ENCODE results near the gene RFTN2.
A peak's percentile ranks its signal among the peaks of the same experiment; 100 is the strongest.

Gene RFTN2

DNA sequence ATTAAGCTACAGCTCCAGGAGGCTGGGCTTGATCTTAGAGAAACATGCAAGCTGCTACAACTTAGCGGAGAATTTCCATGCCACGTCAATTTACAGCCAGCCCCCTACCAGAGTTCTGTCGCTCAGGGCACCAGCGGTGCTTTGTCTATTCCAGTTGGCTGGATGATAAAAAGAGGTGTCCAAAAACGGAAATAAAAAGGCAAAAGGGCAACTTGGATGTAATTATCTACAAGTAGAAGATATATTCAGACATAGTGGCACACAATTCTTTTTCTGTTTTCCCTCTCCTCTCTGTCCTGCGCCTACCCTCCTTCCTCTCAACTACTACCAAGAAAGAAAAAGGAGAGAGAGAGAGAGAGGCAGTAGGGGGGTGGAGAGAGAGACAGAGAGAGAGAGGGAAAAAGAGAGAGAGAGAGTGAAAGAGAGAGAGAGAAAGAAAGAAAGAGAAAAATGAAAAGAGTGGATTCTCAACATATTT is 363 bp upstream of the RFTN2 start:
- no peaks in the 10 kb centered on the region for H3K36me3 ChIP-seq (replicated peaks)
- TF ChIP-seq, protein P1, sequence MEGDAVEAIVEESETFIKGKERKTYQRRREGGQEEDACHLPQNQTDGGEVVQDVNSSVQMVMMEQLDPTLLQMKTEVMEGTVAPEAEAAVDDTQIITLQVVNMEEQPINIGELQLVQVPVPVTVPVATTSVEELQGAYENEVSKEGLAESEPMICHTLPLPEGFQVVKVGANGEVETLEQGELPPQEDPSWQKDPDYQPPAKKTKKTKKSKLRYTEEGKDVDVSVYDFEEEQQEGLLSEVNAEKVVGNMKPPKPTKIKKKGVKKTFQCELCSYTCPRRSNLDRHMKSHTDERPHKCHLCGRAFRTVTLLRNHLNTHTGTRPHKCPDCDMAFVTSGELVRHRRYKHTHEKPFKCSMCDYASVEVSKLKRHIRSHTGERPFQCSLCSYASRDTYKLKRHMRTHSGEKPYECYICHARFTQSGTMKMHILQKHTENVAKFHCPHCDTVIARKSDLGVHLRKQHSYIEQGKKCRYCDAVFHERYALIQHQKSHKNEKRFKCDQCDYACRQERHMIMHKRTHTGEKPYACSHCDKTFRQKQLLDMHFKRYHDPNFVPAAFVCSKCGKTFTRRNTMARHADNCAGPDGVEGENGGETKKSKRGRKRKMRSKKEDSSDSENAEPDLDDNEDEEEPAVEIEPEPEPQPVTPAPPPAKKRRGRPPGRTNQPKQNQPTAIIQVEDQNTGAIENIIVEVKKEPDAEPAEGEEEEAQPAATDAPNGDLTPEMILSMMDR (IDR thresholded peaks at IDR 0.05; ENCODE audit: low read depth, low read length, missing control alignments), result no peak
- H3K4me3 ChIP-seq (ENCODE audit: low read depth, low read length), result peak overlapping the region; percentile 58
- H3K27ac ChIP-seq, result peak overlapping the region; percentile 48
- peak; percentile 73 for DNase-seq
- in situ Hi-C loops (cut with HindIII; ENCODE audit: low pct_ligation_motif_present, low sequenced_read_pairs), result no loop called here
- no peaks in the 10 kb centered on the region for H3K27me3 ChIP-seq (replicated peaks)

DNA sequence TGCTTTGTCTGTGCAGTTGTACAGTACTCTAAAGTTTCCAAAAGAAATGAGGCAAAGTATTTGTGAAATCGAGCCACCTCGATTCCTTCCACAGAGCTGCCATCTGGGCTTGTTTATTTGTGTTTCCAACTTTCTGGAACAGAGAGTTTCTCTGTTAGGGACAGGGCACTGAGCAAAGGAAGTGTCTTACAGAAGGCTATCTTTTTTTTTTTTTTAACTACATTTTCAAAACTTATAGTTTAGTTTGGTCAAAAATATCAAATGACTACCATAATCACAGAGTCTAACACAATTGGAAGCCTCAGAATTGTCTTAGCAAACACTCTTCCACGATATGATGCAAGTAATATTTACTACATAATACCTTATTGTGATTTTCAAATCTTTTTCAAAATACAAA is 796 bp downstream of the RFTN2 start:
- TF ChIP-seq, protein P1 (IDR thresholded peaks at IDR 0.05; ENCODE audit: low read depth, low read length, missing control alignments), result no peak
- no peak overlapping the region for H3K27ac ChIP-seq
- in situ Hi-C loops (cut with HindIII; ENCODE audit: low pct_ligation_motif_present, low sequenced_read_pairs), result no loop called here

DNA sequence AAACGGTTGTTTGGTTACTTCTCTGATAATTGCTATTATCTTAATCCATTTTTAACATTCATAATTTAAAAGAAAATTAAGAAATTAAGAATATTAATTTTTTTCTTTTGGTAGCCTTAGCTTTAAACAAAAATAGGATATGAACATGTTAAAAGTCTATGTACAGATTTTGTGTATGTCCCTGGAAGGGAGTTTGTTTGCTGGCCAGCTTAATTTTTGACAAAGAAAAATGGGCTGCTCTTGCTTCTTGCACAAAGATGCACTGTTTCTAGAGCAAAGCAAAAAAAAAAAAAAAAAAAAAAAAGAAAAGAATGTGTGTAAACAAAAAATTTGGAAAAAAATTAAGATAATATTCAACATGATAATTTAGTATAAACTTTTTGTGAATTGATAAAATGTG is 1.3 kb downstream of the RFTN2 start:
- Histone ChIP-seq H3K27me3 (replicated peaks) (no peaks in the 10 kb centered on the region), H3K36me3 (replicated peaks) (no peaks in the 10 kb centered on the region), H3K27ac (no peak overlapping the region), H3K4me3 (ENCODE audit: low read depth, low read length) (peak overlapping the region; percentile 58)
- no peak for DNase-seq
- TF ChIP-seq, protein P1 (IDR thresholded peaks at IDR 0.05; ENCODE audit: low read depth, low read length, missing control alignments), result no peak
- in situ Hi-C loops (cut with HindIII; ENCODE audit: low pct_ligation_motif_present, low sequenced_read_pairs), result no loop called here

More for the DNA sequence above, 796 bp downstream of the RFTN2 start:
- H3K27me3 ChIP-seq (replicated peaks), result no peaks in the 10 kb centered on the region
- peak overlapping the region; percentile 58 for H3K4me3 ChIP-seq (ENCODE audit: low read depth, low read length)
- DNase-seq, result peak; percentile 1
- no peaks in the 10 kb centered on the region for H3K36me3 ChIP-seq (replicated peaks)

DNA sequence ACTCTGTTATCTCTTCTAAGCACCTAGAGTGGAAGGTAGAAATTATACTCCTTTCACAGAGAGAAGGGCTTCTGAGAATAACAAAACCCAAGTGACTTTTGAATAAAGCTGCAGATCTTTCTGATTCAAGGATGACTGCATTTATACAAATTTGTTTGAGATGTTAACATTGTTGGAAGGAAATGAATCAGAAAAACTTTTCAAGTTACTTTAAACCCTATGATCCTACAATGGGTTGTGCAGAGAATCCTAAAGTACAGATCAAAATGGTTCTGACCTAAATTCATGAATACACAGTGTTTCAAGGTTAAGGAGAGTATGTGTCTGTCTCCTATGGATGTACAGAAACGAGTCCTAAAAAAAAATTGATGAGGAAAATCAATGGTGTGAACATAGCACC is 1.8 kb downstream of the RFTN2 start:
- DNase-seq, result no peak
- in situ Hi-C loops (cut with HindIII; ENCODE audit: low pct_ligation_motif_present, low sequenced_read_pairs), result no loop called here
- Histone ChIP-seq H3K27ac (no peak overlapping the region), H3K4me3 (ENCODE audit: low read depth, low read length) (no peak overlapping the region), H3K36me3 (replicated peaks) (no peaks in the 10 kb centered on the region), H3K27me3 (replicated peaks) (no peaks in the 10 kb centered on the region)
- TF ChIP-seq, protein P1 (IDR thresholded peaks at IDR 0.05; ENCODE audit: low read depth, low read length, missing control alignments), result no peak

DNA sequence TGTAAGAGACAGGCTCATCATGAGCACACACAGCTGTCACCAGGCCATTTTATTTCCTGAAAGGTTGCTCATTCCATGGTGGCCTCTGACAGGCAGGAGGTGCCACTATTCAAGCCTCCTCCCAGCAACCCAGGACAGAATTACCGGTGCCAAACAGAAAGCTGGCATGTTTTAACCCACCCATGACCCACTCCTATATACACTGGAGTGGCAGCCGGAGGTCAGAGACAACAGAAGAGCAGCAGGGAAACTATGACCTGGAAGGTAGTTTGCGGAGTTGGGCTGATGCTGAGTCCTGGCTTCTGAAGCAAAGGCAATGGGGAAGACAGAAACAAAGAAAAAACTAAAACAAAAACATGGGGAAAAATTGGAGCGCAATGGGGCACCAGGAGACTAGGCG is 2.3 kb downstream of the RFTN2 start:
- TF ChIP-seq, protein P1 (IDR thresholded peaks at IDR 0.05; ENCODE audit: low read depth, low read length, missing control alignments), result no peak
- Histone ChIP-seq H3K4me3 (ENCODE audit: low read depth, low read length) (no peak overlapping the region), H3K27me3 (replicated peaks) (no peaks in the 10 kb centered on the region), H3K27ac (no peak overlapping the region), H3K36me3 (replicated peaks) (no peaks in the 10 kb centered on the region)
- DNase-seq, result no peak
- in situ Hi-C loops (cut with HindIII; ENCODE audit: low pct_ligation_motif_present, low sequenced_read_pairs), result no loop called here

DNA sequence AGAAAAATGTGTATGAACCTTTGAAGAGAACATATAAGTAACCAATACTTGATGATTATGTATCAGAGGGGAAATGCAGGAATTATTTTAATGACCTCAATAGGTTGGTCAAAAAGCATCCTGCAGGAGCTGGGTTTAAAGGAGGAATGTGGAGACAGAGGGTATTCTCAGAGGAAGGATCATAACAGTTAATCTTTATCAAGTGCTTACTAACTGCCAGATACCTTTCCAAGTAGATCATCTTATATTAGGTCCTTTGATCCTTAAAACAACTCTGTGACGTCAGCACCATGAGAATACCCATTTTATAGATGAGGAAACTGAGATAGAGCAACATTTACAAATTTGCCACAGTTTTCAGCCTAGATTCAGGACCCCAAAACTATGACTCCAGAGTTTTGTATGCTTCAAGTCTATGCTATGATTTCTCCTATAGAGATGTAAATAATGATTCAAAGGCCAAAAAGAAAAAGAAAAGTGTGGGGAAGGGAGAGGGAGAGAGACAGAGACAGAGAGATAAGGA is 3.0 kb downstream of the RFTN2 start:
- no peak for DNase-seq
- in situ Hi-C loops (cut with HindIII; ENCODE audit: low pct_ligation_motif_present, low sequenced_read_pairs), result no loop called here
- Histone ChIP-seq H3K27ac (no peak overlapping the region), H3K27me3 (replicated peaks) (no peaks in the 10 kb centered on the region), H3K36me3 (replicated peaks) (no peaks in the 10 kb centered on the region), H3K4me3 (ENCODE audit: low read depth, low read length) (no peak overlapping the region)
- TF ChIP-seq, protein P1 (IDR thresholded peaks at IDR 0.05; ENCODE audit: low read depth, low read length, missing control alignments), result no peak
